ENCODE data around the gene EAF1.

The EAF1 gene

DNA sequence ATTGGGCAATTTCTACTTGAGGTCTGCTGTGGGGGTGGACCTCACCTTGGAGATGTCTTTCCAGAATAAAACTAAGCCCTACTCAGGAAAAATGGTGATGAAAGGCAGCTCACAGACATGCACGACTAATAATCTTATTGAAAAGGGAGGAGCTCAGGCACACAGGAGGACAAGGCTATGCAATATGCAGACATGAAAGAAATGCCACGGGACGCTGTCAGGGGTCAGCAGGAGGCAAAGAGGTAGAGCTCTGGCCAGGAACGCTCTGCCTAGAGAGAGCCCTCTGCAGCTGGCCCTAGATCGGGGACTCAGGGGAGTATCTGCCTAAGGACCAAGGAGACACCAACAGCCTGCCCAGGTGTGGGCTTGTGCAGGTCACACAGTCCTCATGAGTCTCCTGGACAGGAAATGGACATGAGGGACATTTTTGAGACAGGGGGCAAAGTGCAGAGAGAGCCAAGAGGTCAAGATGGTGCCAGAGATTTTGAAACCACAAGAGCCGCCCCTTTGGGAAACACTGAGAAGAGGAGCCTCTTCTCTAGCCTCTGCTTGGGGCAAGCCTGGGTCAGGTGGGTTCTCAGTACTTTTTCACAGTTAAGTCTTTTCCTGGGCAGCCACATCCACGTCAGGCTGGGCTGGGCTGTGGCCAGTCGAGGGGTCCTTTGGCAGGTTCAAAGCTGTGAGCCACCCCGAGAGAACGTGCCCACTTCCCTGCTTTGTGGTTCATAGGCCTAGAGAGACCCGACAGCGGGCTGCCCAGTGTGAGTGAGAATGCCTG, 23.2 kb downstream of the EAF1 start:
- no peak for DNase-seq (ENCODE audit: extremely low spot score)
- ChIA-PET POLR2A (no interaction called here), CTCF (no interaction called here)
- TF ChIP-seq, protein P1, sequence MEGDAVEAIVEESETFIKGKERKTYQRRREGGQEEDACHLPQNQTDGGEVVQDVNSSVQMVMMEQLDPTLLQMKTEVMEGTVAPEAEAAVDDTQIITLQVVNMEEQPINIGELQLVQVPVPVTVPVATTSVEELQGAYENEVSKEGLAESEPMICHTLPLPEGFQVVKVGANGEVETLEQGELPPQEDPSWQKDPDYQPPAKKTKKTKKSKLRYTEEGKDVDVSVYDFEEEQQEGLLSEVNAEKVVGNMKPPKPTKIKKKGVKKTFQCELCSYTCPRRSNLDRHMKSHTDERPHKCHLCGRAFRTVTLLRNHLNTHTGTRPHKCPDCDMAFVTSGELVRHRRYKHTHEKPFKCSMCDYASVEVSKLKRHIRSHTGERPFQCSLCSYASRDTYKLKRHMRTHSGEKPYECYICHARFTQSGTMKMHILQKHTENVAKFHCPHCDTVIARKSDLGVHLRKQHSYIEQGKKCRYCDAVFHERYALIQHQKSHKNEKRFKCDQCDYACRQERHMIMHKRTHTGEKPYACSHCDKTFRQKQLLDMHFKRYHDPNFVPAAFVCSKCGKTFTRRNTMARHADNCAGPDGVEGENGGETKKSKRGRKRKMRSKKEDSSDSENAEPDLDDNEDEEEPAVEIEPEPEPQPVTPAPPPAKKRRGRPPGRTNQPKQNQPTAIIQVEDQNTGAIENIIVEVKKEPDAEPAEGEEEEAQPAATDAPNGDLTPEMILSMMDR (IDR thresholded peaks at IDR 0.05; ENCODE audit: control extremely low read depth, extremely low read depth, low read depth, missing control alignments) = no peak

DNA sequence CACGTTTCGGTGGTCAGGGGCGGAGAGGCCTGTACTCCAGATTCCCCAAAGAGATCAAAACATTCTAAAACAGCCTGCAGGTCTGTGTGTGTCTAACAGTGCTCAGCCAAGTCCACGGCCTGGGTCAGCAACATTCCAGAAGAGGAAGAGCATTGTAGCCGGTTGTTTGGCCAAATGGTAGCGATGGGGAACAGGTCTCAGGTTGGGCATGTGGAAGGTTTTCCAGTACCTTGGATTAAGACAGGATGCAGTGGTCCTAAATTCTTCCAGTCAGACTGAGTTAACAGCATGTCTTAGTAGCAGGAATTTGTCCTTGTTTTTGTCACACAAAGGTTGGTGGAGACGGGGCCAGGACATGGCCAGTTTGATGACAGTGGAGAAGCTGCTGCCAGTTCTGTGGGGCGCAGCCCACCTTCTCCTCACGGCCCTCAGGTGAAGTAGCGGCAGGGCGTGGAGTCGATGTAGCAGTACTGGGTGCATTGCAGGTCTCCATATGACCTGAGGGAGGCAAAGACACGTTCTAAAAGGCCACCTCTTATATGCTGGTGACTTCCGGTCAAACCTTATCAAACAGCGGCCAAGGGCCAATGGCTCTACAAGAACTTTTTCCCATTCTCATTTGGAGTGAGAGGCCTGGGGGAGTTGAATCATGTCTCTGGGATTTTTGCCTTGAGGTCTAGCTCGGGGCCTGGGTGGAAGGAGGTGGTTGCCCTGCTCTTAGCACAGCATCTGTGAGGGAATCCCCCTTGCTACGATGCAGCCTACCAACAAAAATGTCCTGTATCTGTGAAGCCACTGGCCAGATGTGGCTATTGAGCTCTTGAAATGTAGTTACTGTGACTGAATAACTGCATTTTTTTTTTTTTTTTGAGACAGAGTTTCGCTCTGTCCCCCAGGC, 24.1 kb downstream of the EAF1 start:
- TF ChIP-seq, protein P1 (IDR thresholded peaks at IDR 0.05; ENCODE audit: control extremely low read depth, extremely low read depth, low read depth, missing control alignments) = no peak
- POLR2A ChIA-PET = no interaction called here
- no peak for DNase-seq (ENCODE audit: extremely low spot score)
- CTCF ChIA-PET = no interaction called here

DNA sequence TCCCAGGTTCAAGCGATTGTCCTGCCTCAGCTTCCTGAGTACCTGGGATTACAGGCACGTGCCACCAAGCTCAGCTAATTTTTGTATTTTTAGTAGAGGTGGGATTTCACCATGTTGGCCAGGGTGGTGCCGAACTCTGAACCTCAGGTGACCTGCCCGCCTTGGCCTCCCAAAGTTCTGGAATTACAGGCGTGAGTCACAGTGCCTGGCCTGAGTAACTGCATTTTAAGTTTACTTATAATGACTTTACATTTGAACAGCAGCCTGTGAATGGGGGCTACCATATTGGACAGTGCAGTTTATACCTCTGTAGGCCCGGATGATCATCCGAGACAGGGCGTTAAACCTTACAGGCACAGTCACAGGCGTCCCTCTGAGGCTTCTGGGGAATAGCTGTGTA, 24.8 kb downstream of the EAF1 start:
- TF ChIP-seq, protein P1 (IDR thresholded peaks at IDR 0.05; ENCODE audit: control extremely low read depth, extremely low read depth, low read depth, missing control alignments) = no peak
- DNase-seq (ENCODE audit: extremely low spot score) = no peak
- ChIA-PET CTCF (interaction anchor here (1.2 kb wide), 1 partner anchor 11 kb away, joined by 3 read pairs; no protein-coding TSS in a partner anchor), POLR2A (no interaction called here)

DNA sequence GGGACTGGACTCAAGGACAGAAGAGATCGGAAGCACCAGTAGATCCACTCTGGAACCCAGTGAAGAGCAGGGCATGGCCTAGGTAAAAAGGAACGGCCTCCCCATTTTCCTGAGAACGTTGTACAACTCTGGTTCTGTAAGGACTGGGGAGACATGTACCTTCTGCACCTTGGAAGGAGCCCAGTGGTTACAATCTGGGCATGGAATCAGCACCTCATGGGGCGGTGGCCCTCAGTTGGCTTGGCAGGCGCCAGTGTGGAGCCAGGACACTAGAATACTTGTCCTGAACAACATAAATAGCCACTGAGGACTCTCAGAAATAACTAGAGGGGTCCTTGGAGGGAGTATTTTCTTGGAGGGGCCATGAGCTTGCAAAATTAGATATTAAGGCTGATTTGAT, 25.6 kb downstream of the EAF1 start:
- ChIA-PET CTCF (interaction anchor here (1.0 to 1.3 kb wide), 3 partner anchors 10 to 19 kb away, joined by 3 read pairs; no protein-coding TSS in a partner anchor), POLR2A (no interaction called here)
- TF ChIP-seq, protein P1 (IDR thresholded peaks at IDR 0.05; ENCODE audit: control extremely low read depth, extremely low read depth, low read depth, missing control alignments) = no peak
- no peak for DNase-seq (ENCODE audit: extremely low spot score)

DNA sequence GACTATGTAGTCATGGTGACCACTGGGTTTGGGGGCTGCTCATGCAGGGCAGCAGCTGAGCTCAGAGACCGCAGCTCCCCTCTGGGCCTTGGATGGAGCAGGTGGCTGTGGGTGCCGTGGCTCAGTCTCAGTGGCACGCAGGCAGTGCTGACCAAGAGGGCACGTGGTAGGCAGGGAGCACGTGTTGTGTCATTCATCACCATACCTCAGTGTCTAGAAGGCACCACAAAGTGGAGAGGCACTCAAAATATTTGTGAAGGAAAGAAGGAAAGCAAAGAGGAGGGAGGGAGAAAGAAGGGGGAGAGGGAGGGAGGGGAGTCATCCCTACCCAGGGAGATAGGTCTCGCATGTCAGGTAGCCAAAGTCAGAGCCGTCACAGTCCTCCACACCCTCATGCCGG, 26.1 kb downstream of the EAF1 start:
- TF ChIP-seq, protein P1 (IDR thresholded peaks at IDR 0.05; ENCODE audit: control extremely low read depth, extremely low read depth, low read depth, missing control alignments) = no peak
- POLR2A ChIA-PET = no interaction called here
- CTCF ChIA-PET = interaction anchor here (1.0 to 1.3 kb wide), 3 partner anchors 10 to 19 kb away, joined by 3 read pairs; no protein-coding TSS in a partner anchor
- DNase-seq (ENCODE audit: extremely low spot score) = no peak

DNA sequence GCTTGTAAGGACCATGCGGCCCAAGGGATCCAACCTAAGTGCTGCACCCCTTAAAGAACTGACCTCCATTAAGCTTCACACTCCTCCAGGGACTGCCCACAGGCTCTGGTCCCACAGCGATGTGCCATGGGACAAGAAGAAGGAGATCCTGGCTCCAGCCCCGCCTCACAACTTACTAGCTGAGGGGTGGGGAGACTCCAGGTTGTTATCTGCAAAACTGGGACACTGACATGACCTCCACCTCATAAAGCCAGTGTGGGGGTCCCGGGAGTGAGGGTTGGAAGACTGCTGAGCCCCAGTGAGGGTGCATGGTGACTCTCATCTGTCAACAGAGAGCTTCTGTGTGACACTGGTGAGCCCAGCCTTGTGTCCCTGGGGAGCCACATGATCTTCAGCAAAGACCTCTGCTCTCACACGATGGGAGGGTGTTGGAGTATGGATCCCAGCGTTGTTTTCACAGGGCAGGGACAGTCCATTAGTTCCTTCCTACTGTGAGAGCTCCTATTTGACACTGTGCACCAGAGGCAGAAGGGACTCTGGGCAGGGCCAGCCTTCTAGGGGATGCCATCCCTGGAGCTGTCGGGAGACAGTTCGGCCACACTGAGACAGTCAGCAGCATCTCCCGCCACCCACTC, 26.7 kb downstream of the EAF1 start:
- CTCF ChIA-PET = interaction anchor here (0.8 to 1.3 kb wide), 2 partner anchors 9 to 20 kb away, joined by 3 read pairs; no protein-coding TSS in a partner anchor
- TF ChIP-seq, protein P1 (IDR thresholded peaks at IDR 0.05; ENCODE audit: control extremely low read depth, extremely low read depth, low read depth, missing control alignments) = no peak

More for the DNA sequence above, 26.7 kb downstream of the EAF1 start:
- DNase-seq (ENCODE audit: extremely low spot score) = no peak
- POLR2A ChIA-PET = no interaction called here

Data from GM10248 (cell line).